CD4-positive, alpha-beta memory T cell (primary cell): ENCODE data around the gene MAIP1. TPM values are rescaled to one million over a fixed set of nuclear protein-coding genes. Genes with fewer than 3 reads are reported as not detected.
A peak's percentile ranks its signal among the peaks of the same experiment; 100 is the strongest.
"Not testable (repeated sequence)": the region's sequence is repeated elsewhere in the genome, so short reads cannot be mapped to it uniquely, and the experiment has no call there.

Experiments
- CTCF ChIA-PET: fragments of 350-600 bp; sonication (Branson Sonifier 250); formaldehyde crosslinking; loops from one replicate; lab custom pipeline; 2021; ENCODE audit warnings: inconsistent platforms; ENCODE audit not compliant: partially characterized antibody; lab: Charles Lee
- POLR2A ChIA-PET: fragments of 350-600 bp; sonication (Branson Sonifier 250); formaldehyde crosslinking; loops from one replicate; lab custom pipeline; 2021; ENCODE audit not compliant: partially characterized antibody; lab: Charles Lee
- DNase-seq, 5 donors: peaks; one replicate each; pipeline versions ENCODE4 v3.0.0 to v3.0.0-alpha.2; 2020 to 2022; ENCODE audit warnings: mixed read lengths in 1 of 5
- H3K27ac ChIP-seq: one replicate; pipeline ENCODE4 v1.7.0; 2013; ENCODE audit warnings: low read depth, low read length
- H3K27me3 ChIP-seq: 2 replicates; pipeline ENCODE4 v1.7.0; 2013; ENCODE audit warnings: mild to moderate bottlenecking, low read length, moderate library complexity; ENCODE audit not compliant: insufficient read depth
- H3K36me3 ChIP-seq: 2 replicates; pipeline ENCODE4 v1.7.0; 2013; ENCODE audit warnings: mild to moderate bottlenecking, low read length, moderate library complexity; ENCODE audit not compliant: insufficient read depth
- H3K4me1 ChIP-seq: 2 replicates; pipeline ENCODE4 v1.7.0; 2013; ENCODE audit warnings: mild to moderate bottlenecking, low read length, moderate library complexity; ENCODE audit not compliant: insufficient read depth
- H3K4me3 ChIP-seq, 2 donors: one replicate each; pipeline ENCODE4 v1.7.0; 2013; ENCODE audit warnings: low read length in 2 of 2, mild to moderate bottlenecking in 1 of 2
- H3K9me3 ChIP-seq, 2 donors: one replicate each; pipeline ENCODE4 v1.7.0; 2013; ENCODE audit warnings: low read length in 2 of 2, control low read depth in 1 of 2; ENCODE audit not compliant: control insufficient read depth in 1 of 2
- H3K27ac Mint-ChIP-seq, 7 donors: one replicate each; pipeline ENCODE4 v1.8.0; 2020 to 2021; ENCODE audit warnings: mixed read lengths in 7 of 7, mild to moderate bottlenecking in 6 of 7, inconsistent platforms in 3 of 7, moderate library complexity in 3 of 7
- H3K27me3 Mint-ChIP-seq, 2 donors: one replicate each; pipeline ENCODE4 v1.8.0; 2020 to 2021; ENCODE audit warnings: mixed read lengths in 2 of 2
- H3K36me3 Mint-ChIP-seq, 2 donors: one replicate each; pipeline ENCODE4 v1.8.0; 2020 to 2021; ENCODE audit warnings: mixed read lengths in 2 of 2, inconsistent platforms in 1 of 2, mild to moderate bottlenecking in 1 of 2
- H3K4me1 Mint-ChIP-seq, 4 donors: one replicate each; pipeline ENCODE4 v1.8.0; 2020 to 2021; ENCODE audit warnings: mixed read lengths in 4 of 4, mild to moderate bottlenecking in 1 of 4
- H3K4me3 Mint-ChIP-seq, 8 donors: one replicate each; pipeline ENCODE4 v1.8.0; 2020 to 2021; ENCODE audit warnings: mixed read lengths in 8 of 8, mild to moderate bottlenecking in 7 of 8, moderate library complexity in 6 of 8, inconsistent platforms in 3 of 8
- H3K9me3 Mint-ChIP-seq, 8 donors: one replicate each; pipeline ENCODE4 v1.8.0; 2020 to 2021; ENCODE audit warnings: mixed read lengths in 8 of 8, mild to moderate bottlenecking in 5 of 8, inconsistent platforms in 3 of 8, moderate library complexity in 1 of 8
- intact Hi-C: fragments of 100-400 bp; cut with micrococcal nuclease; formaldehyde crosslinking; loops from one replicate; pipeline ENCODE4 v1.15.1; 2023
- polyA plus RNA-seq, 2 donors: library from polyadenylated mRNA; unstranded; fragments of 300-500 nt; fragmentation: Illumina TruSeq; gene quantifications; one replicate each; pipeline ENCODE4 v1.2.3, GENCODE V29; 2021
- total RNA-seq, 2 experiments: library from RNA; stranded (reverse); gene quantifications; one replicate each; pipeline ENCODE4 v1.2.3, GENCODE V29; 2021

The MAIP1 gene
- total and polyA plus RNA-seq, 4 experiments from 2014 or later: 12.5 to 15.9 (median 14.5) TPM

DNA sequence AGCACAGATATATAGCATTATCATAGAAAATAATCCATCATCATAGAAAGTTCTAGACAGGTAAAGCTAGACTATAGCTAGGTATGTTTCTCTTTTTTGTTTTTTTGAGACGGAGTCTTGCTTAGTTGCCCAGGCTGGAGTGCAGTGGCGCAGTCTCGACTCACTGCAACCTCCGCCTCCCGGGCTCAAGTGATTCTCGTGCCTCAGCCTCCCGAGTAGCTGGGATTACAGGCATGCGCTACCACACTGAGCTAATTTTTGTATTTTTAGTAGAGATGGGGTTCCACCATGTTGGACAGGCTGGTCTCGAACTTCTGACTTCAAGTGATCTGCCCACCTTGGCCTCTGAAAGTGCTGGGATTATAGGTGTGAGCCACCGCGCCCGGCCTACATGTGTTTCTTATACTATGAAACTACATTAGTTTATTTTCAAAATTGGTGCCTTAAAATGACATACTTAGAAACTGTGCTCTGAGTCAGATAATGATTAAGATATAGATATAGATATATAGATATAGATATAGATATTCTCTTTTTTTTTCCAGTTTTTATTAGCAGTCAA, 42.7 kb upstream of the MAIP1 start:
- ChIA-PET CTCF (interaction anchor here (1.0 kb wide), 1 partner anchor 10 kb away, joined by 3 read pairs; no protein-coding TSS in a partner anchor), POLR2A (interaction anchor here (0.6 kb wide), 1 partner anchor 42 kb away, joined by 4 read pairs; no protein-coding TSS in a partner anchor)
- Mint-ChIP-seq H3K27ac (peak overlapping the region in 2 of 7 donors; percentile 48 to 90), H3K36me3 (peaks cover 19 to 26% of the 10 kb centered on the region in 2 donors), H3K4me3 (peak overlapping the region; percentile 48 to 98 (median 68)), H3K4me1 (peaks cover 25 to 49% (median 40%) of the 10 kb centered on the region in 4 donors), H3K9me3 (peaks cover 0 to 11% (median under 1%) of the 10 kb centered on the region in 8 donors)
- H3K27me3 Mint-ChIP-seq, H3K9me3 ChIP-seq, H3K27me3 ChIP-seq, H3K36me3 ChIP-seq, H3K27ac ChIP-seq, DNase-seq: not testable (repeated sequence)
- H3K4me3 ChIP-seq: peak overlapping the region in 1 of 2 donors; percentile 80
- H3K4me1 ChIP-seq: peaks cover 32% of the 10 kb centered on the region
- intact Hi-C loops: loop anchor here (5.0 kb wide), 1 partner anchor 45 kb away; the partner anchor contains the start of genes MAIP1 and TYW5

DNA sequence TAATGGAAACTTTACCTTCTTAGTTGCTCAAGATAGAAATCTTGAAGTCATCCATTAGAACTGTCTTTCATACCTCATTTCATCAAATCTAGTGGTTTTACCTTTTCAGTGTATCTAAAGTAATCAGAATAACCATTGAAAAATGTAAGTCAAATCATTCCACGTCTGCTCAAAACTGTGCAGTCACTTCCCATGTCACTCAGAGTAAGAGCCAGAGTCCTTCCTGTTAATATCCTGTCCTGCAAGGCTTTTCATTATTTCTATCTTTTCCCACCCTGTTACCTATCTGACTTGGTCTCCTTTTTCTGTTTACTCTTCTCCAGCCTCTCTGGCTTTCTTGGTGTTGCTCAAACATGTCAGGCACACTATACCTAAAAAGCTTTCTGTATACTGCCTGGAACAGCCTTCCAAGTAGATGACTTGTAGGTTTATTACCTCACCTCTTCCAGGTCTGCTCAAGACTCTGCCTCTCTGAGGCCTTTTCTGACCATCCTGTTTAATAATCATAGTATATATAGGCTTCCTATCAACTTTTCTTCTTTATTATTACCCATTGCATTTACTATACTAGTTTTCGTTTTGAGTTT, 40.9 kb upstream of the MAIP1 start:
- H3K27ac Mint-ChIP-seq: peak overlapping the region; percentile 10 to 77 (median 59)
- peaks cover 25 to 56% (median 46%) of the 10 kb centered on the region in 4 donors for H3K4me1 Mint-ChIP-seq
- H3K27me3 Mint-ChIP-seq: no peaks in the 10 kb centered on the region
- H3K9me3 Mint-ChIP-seq: peaks cover 0 to 11% (median under 1%) of the 10 kb centered on the region in 8 donors
- peaks cover 32% of the 10 kb centered on the region for H3K4me1 ChIP-seq
- H3K36me3 ChIP-seq: peaks cover 5% of the 10 kb centered on the region
- peaks cover 27 to 41% of the 10 kb centered on the region in 2 donors for H3K36me3 Mint-ChIP-seq
- ChIA-PET CTCF (no interaction called here), POLR2A (interaction anchor here (0.6 kb wide), 1 partner anchor 15 kb away, joined by 5 read pairs; no protein-coding TSS in a partner anchor)
- intact Hi-C loops: loop anchor here (5.0 kb wide), 1 partner anchor 43 kb away; the partner anchor contains the start of genes MAIP1 and TYW5
- H3K27ac ChIP-seq: no peak overlapping the region
- peak overlapping the region in 6 of 8 donors; percentile 3 to 57 (median 28) for H3K4me3 Mint-ChIP-seq
- no peak overlapping the region for H3K4me3 ChIP-seq
- DNase-seq: no peak
- no peaks in the 10 kb centered on the region for H3K27me3 ChIP-seq
- no peaks in the 10 kb centered on the region for H3K9me3 ChIP-seq

DNA sequence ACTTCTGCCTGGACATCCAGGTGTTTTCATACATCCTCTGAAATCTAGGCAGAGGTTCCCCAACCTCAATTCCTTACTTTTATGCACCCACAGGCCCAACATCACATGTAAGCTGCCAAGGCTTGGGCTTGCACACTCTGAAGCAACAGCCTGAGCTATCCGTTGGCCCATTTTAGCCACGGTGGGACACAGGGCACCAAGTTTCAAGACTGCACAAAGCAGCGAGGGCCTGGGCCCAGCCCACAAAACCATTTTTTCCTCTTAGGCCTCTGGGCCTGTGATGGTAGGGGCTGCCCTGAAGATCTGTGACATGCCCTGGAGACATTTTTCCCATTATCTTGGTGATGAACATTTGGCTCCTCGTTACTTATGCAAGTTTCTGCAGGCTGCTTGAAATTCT, 38.4 kb upstream of the MAIP1 start:
- intact Hi-C loops: no loop called here
- H3K9me3 ChIP-seq: no peaks in the 10 kb centered on the region
- H3K27ac ChIP-seq: no peak overlapping the region
- no peaks in the 10 kb centered on the region for H3K27me3 ChIP-seq
- ChIA-PET POLR2A (no interaction called here), CTCF (no interaction called here)
- H3K36me3 ChIP-seq: peaks cover 5% of the 10 kb centered on the region
- H3K4me3 ChIP-seq: no peak overlapping the region
- Mint-ChIP-seq H3K27ac (no peak overlapping the region), H3K27me3 (no peaks in the 10 kb centered on the region), H3K36me3 (peaks cover 27 to 38% of the 10 kb centered on the region in 2 donors), H3K9me3 (peaks cover 0 to 11% (median under 1%) of the 10 kb centered on the region in 8 donors), H3K4me3 (peak overlapping the region in 1 of 8 donors; percentile 29), H3K4me1 (peaks cover 22 to 49% (median 36%) of the 10 kb centered on the region in 4 donors)
- DNase-seq: no peak
- H3K4me1 ChIP-seq: peaks cover 24% of the 10 kb centered on the region

DNA sequence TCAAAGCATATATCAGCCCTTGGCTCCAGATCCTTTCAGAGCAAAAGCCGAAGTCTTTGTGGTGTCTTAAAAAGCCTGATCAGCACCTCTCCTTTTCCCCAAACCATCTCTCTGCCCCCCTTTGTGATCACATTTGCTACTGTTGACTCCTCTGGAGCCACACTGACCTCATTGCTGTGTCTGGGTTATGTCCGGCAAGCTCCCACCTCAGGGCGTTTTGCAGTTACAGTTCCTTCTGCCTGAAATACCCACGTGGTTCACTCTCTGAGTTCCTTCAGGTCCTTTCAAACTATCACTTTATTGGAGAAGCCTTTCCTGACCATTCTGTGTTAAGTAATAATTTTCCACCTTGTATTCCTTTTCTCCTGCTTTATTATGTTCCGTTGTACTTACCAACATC, 32.5 kb upstream of the MAIP1 start:
- Mint-ChIP-seq H3K27me3 (no peaks in the 10 kb centered on the region), H3K36me3 (peaks cover 11 to 20% of the 10 kb centered on the region in 2 donors), H3K4me1 (peaks cover 9 to 27% (median 13%) of the 10 kb centered on the region in 4 donors), H3K9me3 (no peaks in the 10 kb centered on the region), H3K4me3 (no peak overlapping the region), H3K27ac (peak overlapping the region in 1 of 7 donors; percentile 5)
- intact Hi-C loops: no loop called here
- no peaks in the 10 kb centered on the region for H3K4me1 ChIP-seq
- H3K4me3 ChIP-seq: no peak overlapping the region
- no peaks in the 10 kb centered on the region for H3K36me3 ChIP-seq
- POLR2A ChIA-PET: no interaction called here
- H3K9me3 ChIP-seq: no peaks in the 10 kb centered on the region
- H3K27me3 ChIP-seq: no peaks in the 10 kb centered on the region
- no peak for DNase-seq
- CTCF ChIA-PET: interaction anchor here (0.8 to 1.0 kb wide), 2 partner anchors 11 to 44 kb away, joined by 3 read pairs; no protein-coding TSS in a partner anchor
- no peak overlapping the region for H3K27ac ChIP-seq

DNA sequence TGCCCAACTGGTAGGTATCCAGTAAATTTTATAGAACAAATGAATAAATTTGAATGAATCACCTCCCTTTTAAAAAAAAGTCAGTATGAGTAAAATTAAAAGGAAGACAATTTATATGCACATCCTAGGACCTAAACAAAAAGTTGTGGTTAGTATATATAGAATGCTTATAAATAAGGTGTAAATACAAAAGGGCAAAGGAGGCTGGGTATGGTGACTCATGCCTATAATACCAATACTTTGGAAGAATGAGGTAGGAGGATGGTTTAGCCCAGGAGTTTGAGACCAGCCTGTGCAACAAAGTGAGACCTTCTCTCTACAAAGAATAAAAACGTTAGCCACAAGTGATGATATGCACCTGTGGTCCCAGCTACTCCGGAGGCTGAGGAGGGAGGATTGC, 31.5 kb upstream of the MAIP1 start:
- Histone ChIP-seq H3K36me3 (no peaks in the 10 kb centered on the region), H3K27me3 (no peaks in the 10 kb centered on the region), H3K4me3 (no peak overlapping the region), H3K27ac (no peak overlapping the region), H3K4me1 (no peaks in the 10 kb centered on the region), H3K9me3 (no peaks in the 10 kb centered on the region)
- DNase-seq: no peak
- Mint-ChIP-seq H3K4me1 (peaks cover 9 to 26% (median 11%) of the 10 kb centered on the region in 4 donors), H3K9me3 (no peaks in the 10 kb centered on the region), H3K36me3 (peaks cover 8 to 13% of the 10 kb centered on the region in 2 donors), H3K27me3 (no peaks in the 10 kb centered on the region), H3K27ac (peak overlapping the region in 3 of 7 donors; percentile 35 to 74 (median 54)), H3K4me3 (no peak overlapping the region)
- ChIA-PET POLR2A (no interaction called here), CTCF (interaction anchor here (1.0 kb wide), 1 partner anchor 45 kb away, joined by 3 read pairs; no protein-coding TSS in a partner anchor)
- intact Hi-C loops: no loop called here

DNA sequence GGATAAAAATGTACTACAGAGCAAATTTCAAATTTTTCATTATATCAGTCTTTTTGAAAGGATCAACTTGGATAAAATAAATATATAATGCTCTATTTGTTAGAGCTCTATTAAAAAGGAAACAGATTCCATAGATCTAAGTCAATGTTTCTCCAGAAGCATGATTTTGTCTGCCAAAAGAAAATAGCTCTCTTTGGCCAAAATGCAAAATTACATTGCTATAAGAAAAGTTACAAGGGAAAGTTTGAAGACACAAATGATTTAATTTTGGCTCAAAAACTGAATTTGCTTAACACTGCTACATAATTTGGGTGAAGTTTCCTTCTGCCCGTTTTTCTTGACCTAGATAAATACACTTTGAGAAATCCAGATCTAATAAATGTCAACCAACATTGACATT, 28.6 kb upstream of the MAIP1 start:
- intact Hi-C loops: no loop called here
- no peaks in the 10 kb centered on the region for H3K27me3 ChIP-seq
- no peak overlapping the region for H3K27ac ChIP-seq
- no peaks in the 10 kb centered on the region for H3K4me1 ChIP-seq
- Mint-ChIP-seq H3K27ac (peak overlapping the region in 3 of 7 donors; percentile 15 to 50 (median 17)), H3K4me1 (peaks cover 6 to 21% (median 8%) of the 10 kb centered on the region in 4 donors), H3K27me3 (no peaks in the 10 kb centered on the region), H3K36me3 (peaks cover 13 to 21% of the 10 kb centered on the region in 2 donors), H3K4me3 (no peak overlapping the region), H3K9me3 (no peaks in the 10 kb centered on the region)
- no peaks in the 10 kb centered on the region for H3K36me3 ChIP-seq
- POLR2A ChIA-PET: no interaction called here
- H3K9me3 ChIP-seq: no peaks in the 10 kb centered on the region
- CTCF ChIA-PET: no interaction called here
- H3K4me3 ChIP-seq: no peak overlapping the region
- DNase-seq: no peak

DNA sequence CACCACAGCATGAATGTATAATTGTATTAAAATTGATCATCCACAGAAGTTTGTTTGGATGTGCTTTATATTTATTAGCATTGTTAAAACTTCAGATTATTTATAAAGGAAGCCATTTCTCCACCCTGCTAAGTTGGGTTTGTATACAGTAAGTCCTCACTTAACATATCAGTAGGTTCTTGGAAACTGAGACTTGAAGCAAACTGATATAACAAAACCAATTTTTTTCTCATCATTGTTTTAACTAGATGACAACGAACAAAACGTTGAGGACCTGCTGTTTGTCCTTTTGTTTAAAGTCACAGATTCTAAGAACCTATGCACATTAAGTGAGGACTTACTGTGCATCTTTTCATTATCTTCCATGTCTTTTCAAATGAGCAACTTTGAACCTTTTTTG, 27.2 kb upstream of the MAIP1 start:
- Mint-ChIP-seq H3K4me3 (no peak overlapping the region), H3K4me1 (peaks cover 0 to 11% (median 6%) of the 10 kb centered on the region in 4 donors), H3K27ac (peak overlapping the region in 4 of 7 donors; percentile 3 to 61 (median 50)), H3K9me3 (no peaks in the 10 kb centered on the region), H3K36me3 (peaks cover 8 to 30% of the 10 kb centered on the region in 2 donors), H3K27me3 (no peaks in the 10 kb centered on the region)
- ChIA-PET POLR2A (no interaction called here), CTCF (no interaction called here)
- no peak for DNase-seq
- H3K27me3 ChIP-seq: no peaks in the 10 kb centered on the region
- H3K4me1 ChIP-seq: no peaks in the 10 kb centered on the region
- H3K36me3 ChIP-seq: peaks cover 10% of the 10 kb centered on the region
- no peaks in the 10 kb centered on the region for H3K9me3 ChIP-seq
- H3K4me3 ChIP-seq: no peak overlapping the region
- intact Hi-C loops: no loop called here
- no peak overlapping the region for H3K27ac ChIP-seq
